GM20000 (cell line): Measurements from ENCODE around the gene MXRA8.
A peak's percentile ranks its signal among the peaks of the same experiment; 100 is the strongest.

ENCODE experiments used
- DNase-seq: peaks from one replicate; pipeline ENCODE4 v3.0.0; 2012; ENCODE audit warnings: low spot score
- CTCF ChIP-seq: IDR thresholded peaks from 2 replicates; pipeline ENCODE4 v1.5.1; 2012; ENCODE audit warnings: mild to moderate bottlenecking, control low read depth; ENCODE audit errors: extremely low read depth, missing control alignments

The MXRA8 gene

GRCh38 chr1:1402072-1402900 is 43.9 kb upstream of the MXRA8 start:
- peak; percentile 49 for TF ChIP-seq CTCF
- DNase-seq, result no peak

- DNase-seq, result no peak
- no peak for TF ChIP-seq CTCF
These were observed 43.2 kb upstream of the MXRA8 start for GRCh38 chr1:1401457-1402010.

- TF ChIP-seq CTCF, result no peak
- no peak for DNase-seq
These were observed 42.5 kb upstream of the MXRA8 start for GRCh38 chr1:1400576-1401456.

GRCh38 chr1:1399872-1400575 is 41.7 kb upstream of the MXRA8 start:
- DNase-seq, result no peak
- TF ChIP-seq CTCF, result no peak

- TF ChIP-seq CTCF, result peak; percentile 11
- peak; percentile 99 for DNase-seq
These were observed 41.0 kb upstream of the MXRA8 start, which contains the start of gene CCNL2 for GRCh38 chr1:1399187-1399871. Gene CCNL2, minus strand, starts transcription at chr1:1399335. Its CDS starts 29 bp downstream, at chr1:1399306.

- TF ChIP-seq CTCF, result no peak
- DNase-seq, result no peak
These were observed 40.4 kb upstream of the MXRA8 start for GRCh38 chr1:1398677-1399186.
